ENCODE results near the gene SMARCD1.
"Not testable (repeated sequence)": the region's sequence is repeated elsewhere in the genome, so short reads cannot be mapped to it uniquely, and the experiment has no call there.

The SMARCD1 gene

DNA sequence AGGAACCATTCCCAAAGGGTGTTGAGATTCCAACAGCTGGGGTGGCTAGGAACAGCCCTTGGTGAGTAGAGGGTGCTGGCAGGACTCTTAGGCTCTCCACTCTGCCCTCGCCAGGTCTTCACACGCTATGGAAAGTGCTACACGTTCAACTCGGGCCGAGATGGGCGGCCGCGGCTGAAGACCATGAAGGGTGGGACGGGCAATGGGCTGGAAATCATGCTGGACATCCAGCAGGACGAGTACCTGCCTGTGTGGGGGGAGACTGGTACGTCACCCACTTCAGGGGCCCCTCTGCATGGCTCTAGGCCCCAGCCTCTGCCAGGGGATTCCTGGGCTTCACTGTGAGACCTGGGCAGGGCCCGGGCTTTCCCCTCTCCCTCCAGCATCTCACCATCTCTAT is 8.0 kb upstream of the SMARCD1 start:
- DNase-seq (ENCODE audit: low read depth in 3 of 3), result no peak

- no peak for DNase-seq (ENCODE audit: low read depth in 3 of 3)
These were observed 6.9 kb upstream of the SMARCD1 start for GRCh38 chr12:50078281-50078680.

DNA sequence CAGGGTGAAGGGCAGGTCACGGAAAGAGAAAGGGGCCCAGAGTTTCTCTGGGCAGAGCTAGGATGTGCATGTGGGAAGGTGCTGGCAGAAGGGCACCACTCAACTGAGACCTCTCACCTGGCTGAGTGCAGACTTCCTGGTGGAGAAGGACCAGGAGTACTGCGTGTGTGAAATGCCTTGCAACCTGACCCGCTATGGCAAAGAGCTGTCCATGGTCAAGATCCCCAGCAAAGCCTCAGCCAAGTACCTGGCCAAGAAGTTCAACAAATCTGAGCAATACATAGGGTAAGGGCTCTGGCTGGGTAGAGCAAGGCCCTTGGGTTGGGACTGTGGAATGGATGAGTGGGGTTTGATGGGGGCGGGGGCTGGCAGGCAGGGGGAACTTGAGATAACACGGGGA is 5.4 kb upstream of the SMARCD1 start:
- DNase-seq (ENCODE audit: low read depth in 3 of 3), result no peak

GRCh38 chr12:50081096-50081808 is 3.9 kb upstream of the SMARCD1 start:
- no peak for DNase-seq (ENCODE audit: low read depth in 3 of 3)

- DNase-seq (ENCODE audit: low read depth in 3 of 3), result no peak
These were observed 2.5 kb upstream of the SMARCD1 start for GRCh38 chr12:50082644-50083043.

GRCh38 chr12:50083301-50083700 is 1.8 kb upstream of the SMARCD1 start:
- DNase-seq (ENCODE audit: low read depth in 3 of 3), result no peak

DNA sequence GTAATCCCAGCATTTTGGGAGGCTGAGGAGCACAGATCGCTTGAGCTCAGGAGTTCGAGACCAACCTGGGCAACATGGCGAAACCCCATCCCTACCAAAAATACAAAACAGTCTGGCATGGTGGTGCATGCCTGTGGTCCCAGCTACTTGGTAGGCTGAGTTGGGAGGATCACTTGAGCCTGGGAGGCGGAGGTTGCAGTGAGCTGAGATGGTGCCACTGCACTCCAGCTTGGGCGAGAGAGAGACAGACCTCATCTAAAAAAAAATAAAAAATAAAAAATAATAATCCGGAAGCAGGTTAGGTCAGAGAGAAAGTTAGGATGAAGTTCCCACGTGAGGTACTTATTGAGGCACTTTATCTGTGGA is 750 bp upstream of the SMARCD1 start:
- not testable (repeated sequence) for DNase-seq (ENCODE audit: low read depth in 3 of 3)

- DNase-seq (ENCODE audit: low read depth in 3 of 3), result no peak
These were observed 502 bp downstream of the SMARCD1 start for GRCh38 chr12:50085615-50086072.

- no peak for DNase-seq (ENCODE audit: low read depth in 3 of 3)
These were observed 1.0 kb downstream of the SMARCD1 start for GRCh38 chr12:50086148-50086547.

GRCh38 chr12:50087151-50087550 is 2.0 kb downstream of the SMARCD1 start:
- DNase-seq (ENCODE audit: low read depth in 3 of 3), result no peak

GRCh38 chr12:50087995-50088394 is 2.9 kb downstream of the SMARCD1 start:
- DNase-seq (ENCODE audit: low read depth in 3 of 3), result no peak

DNA sequence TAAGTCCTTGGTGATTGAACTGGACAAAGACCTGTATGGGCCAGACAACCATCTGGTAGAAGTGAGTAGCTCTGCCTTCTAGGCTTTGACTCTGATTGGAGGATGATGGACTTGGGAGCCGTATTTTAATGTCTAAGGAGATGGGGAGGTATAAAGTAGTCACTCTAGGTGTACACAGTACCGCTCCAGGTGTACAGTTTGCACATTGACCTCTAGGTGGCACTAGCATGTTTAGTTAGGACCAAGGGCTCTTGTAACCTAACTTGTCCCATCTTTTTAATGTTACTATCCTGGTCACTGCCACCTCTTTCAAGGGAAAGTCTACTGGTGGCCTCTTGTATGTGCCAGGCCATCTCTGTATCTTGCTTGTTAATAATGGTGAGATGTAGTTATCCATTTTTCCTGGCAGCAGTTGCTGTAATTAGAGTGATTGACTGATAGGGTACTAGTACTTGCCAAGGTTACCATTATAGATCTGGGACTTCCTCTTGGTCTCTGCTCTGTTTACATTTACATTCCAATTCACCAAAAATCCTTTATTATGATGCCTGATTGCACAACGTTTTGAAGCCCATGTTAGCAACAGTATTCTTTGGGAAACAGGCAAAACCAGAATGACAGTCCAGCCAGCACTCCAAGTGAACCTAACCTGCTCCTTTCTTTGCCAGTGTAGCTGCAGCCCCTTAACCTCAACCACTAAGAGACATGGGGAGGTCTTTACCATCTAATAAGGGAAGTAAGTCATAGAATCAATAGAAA is 3.6 kb downstream of the SMARCD1 start:
- peak in 1 of 3 donors; percentile 30 for DNase-seq (ENCODE audit: low read depth in 3 of 3)

- DNase-seq (ENCODE audit: low read depth in 3 of 3), result no peak
These were observed 4.6 kb downstream of the SMARCD1 start for GRCh38 chr12:50089730-50090129.

GRCh38 chr12:50090391-50090790 is 5.2 kb downstream of the SMARCD1 start:
- no peak for DNase-seq (ENCODE audit: low read depth in 3 of 3)

DNA sequence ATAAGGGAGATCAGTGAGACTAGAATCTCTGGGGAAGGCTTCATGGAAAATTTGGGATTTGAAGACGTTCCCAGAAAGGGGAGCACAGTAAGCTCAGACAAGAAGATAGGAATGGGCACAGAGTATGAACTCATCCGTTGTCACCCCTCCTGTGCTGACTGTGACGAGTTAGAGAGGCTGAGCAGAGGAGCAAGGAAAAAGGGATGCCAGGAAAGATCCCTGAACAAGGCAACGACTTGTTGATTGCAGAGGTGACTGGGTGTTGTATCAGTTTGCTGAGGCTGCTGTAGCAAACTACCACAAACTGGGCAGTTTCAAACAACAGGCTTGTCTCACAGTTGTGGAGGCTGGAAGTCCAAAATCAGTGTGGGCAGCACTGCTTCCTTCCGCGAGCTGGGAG is 12.8 kb downstream of the SMARCD1 start:
- DNase-seq (ENCODE audit: low read depth in 3 of 3), result no peak

DNA sequence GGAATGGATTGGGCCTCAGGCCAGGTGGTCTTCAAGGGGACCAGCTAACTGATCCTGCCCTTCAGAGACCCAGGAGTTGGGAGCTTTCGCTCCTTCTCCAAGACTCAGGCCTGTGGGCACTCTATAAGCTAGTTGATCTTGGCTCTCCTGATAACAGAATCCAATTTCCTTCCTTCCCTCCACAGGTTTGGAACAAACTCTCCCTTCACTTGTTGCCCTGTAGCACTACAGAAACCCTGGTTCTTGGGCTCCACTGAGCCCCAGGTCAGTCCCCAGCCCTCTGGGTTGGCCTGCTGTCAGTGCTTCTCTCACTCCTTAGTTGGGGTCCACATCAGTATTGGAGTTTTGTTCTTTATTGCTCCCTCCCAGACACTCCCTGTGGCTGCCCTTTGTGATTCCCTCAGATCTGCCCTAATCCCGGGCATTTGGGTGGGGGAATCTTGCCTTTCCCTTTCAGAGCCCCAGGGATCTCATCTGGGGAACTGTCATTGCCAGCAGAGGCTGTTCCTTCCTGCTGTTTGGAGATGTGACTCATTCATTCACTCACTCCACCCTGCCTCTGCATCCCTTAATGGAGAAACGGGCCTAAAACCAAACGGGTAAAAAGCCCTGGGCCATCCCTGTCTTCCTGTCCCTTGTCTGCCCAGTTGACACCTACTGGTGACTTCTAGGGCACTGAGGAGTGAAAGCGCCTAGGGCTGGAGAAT is 14.3 kb downstream of the SMARCD1 start:
- no peak for DNase-seq (ENCODE audit: low read depth in 3 of 3)

- no peak for DNase-seq (ENCODE audit: low read depth in 3 of 3)
These were observed 15.4 kb downstream of the SMARCD1 start for GRCh38 chr12:50100561-50100960.

GRCh38 chr12:50101663-50102062 is 16.5 kb downstream of the SMARCD1 start:
- no peak for DNase-seq (ENCODE audit: low read depth in 3 of 3)

DNA sequence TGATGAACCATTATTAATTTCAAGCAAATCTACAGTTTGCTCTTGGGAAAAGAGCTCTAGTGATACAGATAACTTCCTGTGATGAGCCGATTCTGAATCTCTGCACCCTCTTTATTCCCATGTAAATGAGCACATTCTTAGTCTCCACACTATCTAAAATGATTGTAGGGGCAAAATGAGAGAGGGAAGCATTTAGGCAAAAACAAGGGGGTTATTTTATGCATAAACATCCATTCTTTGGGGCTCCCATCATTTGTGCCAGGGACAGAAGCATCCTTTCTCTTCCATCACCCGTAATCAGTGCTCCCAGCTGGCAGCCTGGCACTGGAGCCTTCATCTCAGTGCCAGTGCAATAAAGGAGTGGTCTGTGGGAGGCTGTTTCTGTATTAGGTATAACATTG is 17.0 kb downstream of the SMARCD1 start:
- no peak for DNase-seq (ENCODE audit: low read depth in 3 of 3)

GRCh38 chr12:50102646-50103309 is 17.6 kb downstream of the SMARCD1 start:
- DNase-seq (ENCODE audit: low read depth in 3 of 3), result no peak

DNA sequence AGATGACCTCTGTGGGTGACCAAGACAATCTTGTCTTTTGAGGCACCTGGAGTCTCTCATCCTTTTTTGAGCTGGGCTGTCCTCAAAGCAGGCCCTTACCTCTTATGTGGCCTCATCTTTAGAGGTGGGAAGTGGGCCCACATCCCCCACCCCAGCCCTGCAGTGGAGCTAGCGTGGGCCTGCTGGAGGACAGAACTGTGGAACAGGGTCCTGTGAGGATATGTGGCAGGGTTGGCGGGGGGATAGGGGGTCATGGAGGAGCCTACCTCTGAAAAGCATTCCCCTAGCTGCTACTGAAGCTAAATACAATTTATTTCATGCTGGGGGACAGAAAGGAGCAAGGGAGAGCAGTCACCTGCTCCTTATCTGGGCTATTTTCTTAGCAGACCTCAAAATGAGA is 18.2 kb downstream of the SMARCD1 start:
- no peak for DNase-seq (ENCODE audit: low read depth in 3 of 3)

- DNase-seq (ENCODE audit: low read depth in 3 of 3), result no peak
These were observed 18.7 kb downstream of the SMARCD1 start, which contains the start of gene GPD1 for GRCh38 chr12:50103767-50104321. Gene GPD1 (plus strand): TSS chr12:50104008. CDS start chr12:50104051, 43 bp downstream.

Data from stimulated activated CD4-positive, alpha-beta T cell treated with anti-CD3 and anti-CD28 coated beads, TNF-alpha, amount 100 ng/mL, for 48 hours (primary cell).